Stimulated activated CD4-positive, alpha-beta T cell treated with anti-CD3 and anti-CD28 coated beads, Interleukin-1b, Interleukin-23, amount 100 ng/mL, for 48 hours (primary cell): Measurements from ENCODE around the gene CLEC18A.
"Not testable (repeated sequence)": the region's sequence is repeated elsewhere in the genome, so short reads cannot be mapped to it uniquely, and the experiment has no call there.

Experiments used
- DNase-seq: peaks from one replicate; pipeline ENCODE4 v3.0.0-alpha.2; 2020

CLEC18A gene

DNA sequence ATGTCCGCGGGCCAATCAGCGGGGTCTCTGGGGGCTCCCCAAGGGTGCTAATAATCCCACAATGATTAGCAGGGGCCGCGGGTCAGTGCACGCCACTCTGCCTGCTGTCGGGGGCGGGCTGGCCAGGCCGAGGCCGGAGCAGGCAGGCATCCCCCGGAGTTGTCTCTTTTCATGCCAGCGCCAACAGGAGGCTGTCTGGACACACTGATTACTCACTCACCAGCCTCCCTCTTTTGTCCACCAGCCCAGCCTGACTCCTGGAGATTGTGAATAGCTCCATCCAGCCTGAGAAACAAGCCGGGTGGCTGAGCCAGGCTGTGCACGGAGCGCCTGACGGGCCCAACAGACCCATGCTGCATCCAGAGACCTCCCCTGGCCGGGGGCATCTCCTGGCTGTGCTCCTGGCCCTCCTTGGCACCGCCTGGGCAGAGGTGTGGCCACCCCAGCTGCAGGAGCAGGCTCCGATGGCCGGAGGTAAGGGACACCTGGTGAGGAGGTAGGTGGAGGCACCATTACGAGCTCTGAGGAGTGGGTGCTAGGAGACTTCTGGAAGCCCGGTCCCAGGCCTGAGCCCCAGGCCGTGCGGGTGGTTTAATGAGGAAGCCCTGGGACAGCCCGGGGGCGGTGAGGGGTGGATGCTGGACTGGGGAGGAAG, at the start of gene CLEC18A:
CLEC18A (plus strand) TSS at position 318 of the 655 bp plus-strand sequence; CDS start at position 351, 33 bp downstream.
- DNase-seq, result not testable (repeated sequence)

DNA sequence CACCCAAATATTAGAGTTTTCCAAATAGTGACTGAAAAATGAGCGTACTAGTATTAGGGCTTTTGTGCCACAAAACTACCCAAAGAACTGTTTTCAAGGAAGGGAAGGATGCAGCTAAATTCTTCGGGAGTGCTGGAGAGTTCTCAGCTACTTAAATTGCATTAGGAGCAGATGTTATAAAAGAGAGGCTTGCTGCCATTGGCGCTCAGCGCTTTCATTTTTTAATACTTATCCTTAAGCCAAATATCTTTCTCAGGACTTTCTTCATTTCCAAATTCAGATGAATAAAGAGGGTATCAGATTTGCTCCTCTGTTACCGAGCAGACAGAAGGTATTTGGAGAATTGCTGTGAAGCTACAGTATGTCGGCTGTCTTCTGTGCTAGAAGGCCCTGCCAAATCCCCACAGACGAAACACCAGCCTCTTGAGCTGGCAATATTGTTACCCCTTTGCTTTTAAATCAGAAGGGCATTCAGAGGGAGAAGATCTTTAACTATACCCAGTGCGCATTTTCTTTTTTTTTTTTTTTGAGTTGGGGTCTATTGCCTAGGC, 47.2 kb upstream of the CLEC18A start:
- no peak for DNase-seq

DNA sequence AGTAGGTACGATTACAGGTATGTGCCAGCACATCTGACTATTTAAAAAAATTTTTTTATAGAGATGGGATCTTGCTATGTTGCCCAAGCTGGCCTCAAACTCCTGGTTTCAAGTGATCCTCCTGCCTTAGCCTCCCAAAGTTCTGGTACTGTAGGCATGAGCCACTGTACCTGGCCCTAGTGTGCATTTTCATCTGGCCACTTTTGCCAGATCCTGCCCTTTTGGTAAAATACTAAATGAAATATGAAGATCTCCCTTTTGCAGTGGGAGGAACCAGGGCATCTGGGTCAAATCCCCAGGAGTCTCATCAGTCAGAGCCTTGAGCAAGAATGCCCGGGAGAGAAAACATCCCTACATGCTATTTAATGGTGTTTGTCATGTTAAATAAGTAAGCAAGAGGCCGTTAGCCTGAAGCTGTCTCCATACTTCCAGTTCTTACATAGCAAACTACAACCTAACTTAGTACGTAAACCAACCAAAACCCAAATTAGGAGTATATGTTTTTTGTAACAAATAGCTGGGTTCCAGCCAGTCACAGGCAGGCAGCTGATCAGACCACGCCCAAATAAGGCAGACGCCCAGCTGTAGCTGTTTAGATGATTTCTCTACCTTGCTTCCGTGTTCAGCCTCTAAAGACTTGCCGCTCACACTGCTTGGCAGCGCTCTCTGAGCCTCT, 46.5 kb upstream of the CLEC18A start:
- no peak for DNase-seq

GRCh38 chr16:69905171-69905555, 46.0 kb upstream of the CLEC18A start:
- no peak for DNase-seq

GRCh38 chr16:69906838-69907401, 44.2 kb upstream of the CLEC18A start:
- no peak for DNase-seq

DNA sequence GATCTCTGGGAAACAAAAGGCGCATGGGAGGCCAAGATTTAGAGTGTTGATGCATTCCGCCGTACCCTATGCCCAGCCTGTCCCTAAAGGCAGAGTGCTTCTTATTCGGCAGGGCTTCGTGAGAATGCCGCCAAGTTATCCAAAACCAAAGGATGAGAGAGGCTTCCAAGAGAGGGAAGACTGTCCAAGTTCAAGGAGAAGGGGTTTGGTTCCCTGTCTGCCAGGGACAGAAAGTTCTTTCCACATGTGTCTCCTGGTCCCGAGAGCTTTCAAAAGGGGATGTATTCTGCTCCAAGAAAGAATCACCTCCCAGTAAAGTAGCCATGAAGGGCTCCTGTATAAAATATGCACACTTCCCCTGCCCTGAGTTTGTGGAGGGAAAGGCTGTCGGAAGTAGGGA, 42.1 kb upstream of the CLEC18A start:
- DNase-seq, result no peak

- no peak for DNase-seq
Observed at GRCh38 chr16:69909760-69910159, 41.4 kb upstream of the CLEC18A start.

- no peak for DNase-seq
Observed at GRCh38 chr16:69910964-69911363, 40.2 kb upstream of the CLEC18A start.

DNA sequence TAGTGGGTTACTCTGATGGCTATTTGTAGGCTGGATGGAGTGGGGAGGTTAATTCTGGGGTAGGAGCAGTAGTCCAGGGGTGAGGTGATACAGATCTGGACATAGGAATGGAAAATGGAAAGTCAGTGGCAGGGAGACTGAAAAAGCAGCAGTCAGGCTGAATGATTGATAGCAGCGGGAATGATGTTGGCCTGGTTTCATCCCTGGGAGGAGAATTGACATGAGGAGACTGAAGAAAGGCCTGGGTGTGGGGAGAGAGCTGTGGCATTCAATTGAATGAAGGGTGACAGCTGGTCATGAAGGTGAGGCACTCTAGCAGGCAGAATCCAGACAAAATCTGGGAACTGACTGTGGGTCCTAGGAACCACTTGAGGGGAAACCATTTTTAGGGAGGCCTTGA, 34.7 kb upstream of the CLEC18A start:
- no peak for DNase-seq

GRCh38 chr16:69917311-69917710, 33.8 kb upstream of the CLEC18A start:
- DNase-seq, result no peak

DNA sequence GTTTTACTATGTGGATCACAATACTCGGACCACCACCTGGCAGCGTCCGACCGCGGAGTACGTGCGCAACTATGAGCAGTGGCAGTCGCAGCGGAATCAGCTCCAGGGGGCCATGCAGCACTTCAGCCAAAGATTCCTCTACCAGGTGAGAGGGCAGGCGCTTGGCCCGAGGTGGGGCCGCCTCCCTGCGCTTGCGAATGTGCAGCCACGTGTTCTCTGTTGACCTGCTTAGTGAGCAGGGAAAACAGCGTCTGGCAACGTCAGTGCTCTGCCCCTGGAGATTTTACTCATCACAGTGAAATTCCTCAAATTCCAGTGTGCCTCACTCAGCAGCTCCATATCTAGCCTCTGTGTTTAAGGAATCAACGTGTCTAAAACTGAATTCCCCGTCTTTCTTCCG, 33.4 kb upstream of the CLEC18A start:
- no peak for DNase-seq

GRCh38 chr16:69918241-69918640, 32.9 kb upstream of the CLEC18A start:
- DNase-seq, result no peak

- DNase-seq, result no peak
Observed at GRCh38 chr16:69921127-69921526, 30.0 kb upstream of the CLEC18A start.

- DNase-seq, result no peak
Observed at GRCh38 chr16:69922200-69922599, 28.9 kb upstream of the CLEC18A start.

GRCh38 chr16:69924041-69924775, 26.9 kb upstream of the CLEC18A start:
- DNase-seq, result no peak

GRCh38 chr16:69924777-69925191, 26.4 kb upstream of the CLEC18A start:
- no peak for DNase-seq

- no peak for DNase-seq
Observed at GRCh38 chr16:69925311-69925710, 25.8 kb upstream of the CLEC18A start.

- DNase-seq, result no peak
Observed at GRCh38 chr16:69926241-69926640, 24.9 kb upstream of the CLEC18A start.

GRCh38 chr16:69927056-69927757, 23.9 kb upstream of the CLEC18A start:
- DNase-seq, result no peak

- no peak for DNase-seq
Observed at GRCh38 chr16:69928856-69929400, 22.2 kb upstream of the CLEC18A start.

DNA sequence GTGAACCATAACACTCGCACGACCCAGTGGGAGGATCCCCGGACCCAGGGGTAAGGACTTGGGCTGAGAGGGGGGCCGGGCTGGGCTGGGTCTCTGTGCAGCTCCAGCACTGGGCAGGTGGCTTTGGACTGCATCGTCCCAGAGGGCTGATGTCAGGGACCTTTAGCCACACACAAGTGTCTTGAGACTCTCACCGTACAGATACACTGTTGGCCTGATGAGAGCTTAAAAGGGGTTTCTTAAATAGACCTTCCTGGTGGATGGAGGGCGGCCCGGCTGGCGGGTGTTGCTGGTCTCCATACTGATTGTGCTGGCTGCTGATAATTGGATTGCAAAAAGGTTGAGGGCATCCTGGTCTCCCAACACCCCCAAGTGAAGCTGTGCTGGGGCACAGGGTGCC, 21.7 kb upstream of the CLEC18A start:
- no peak for DNase-seq

GRCh38 chr16:69930117-69930776, 20.9 kb upstream of the CLEC18A start:
- peak; percentile 42 for DNase-seq
